H9 (cell line): ENCODE results near the gene GFRA1. TPM values are rescaled to one million over a fixed set of nuclear protein-coding genes. Genes with fewer than 3 reads are reported as not detected.

Experiments
- DNase-seq: peaks from one replicate; pipeline ENCODE4 v3.0.0-alpha.2; 2017
- H2AFZ ChIP-seq: one replicate; pipeline ENCODE4 v1.6.1; 2013; ENCODE audit warnings: mild to moderate bottlenecking, low read length, control low read depth, moderate library complexity
- H2AK5ac ChIP-seq: 2 replicates; pipeline ENCODE4 v1.6.1; 2013; ENCODE audit warnings: low read length, control low read depth, mixed read lengths; ENCODE audit not compliant: insufficient read length
- H2BK120ac ChIP-seq: one replicate; pipeline ENCODE4 v1.6.1; 2013; ENCODE audit warnings: low read depth, mild to moderate bottlenecking, low read length, control low read depth, inconsistent platforms; ENCODE audit not compliant: poor library complexity, severe bottlenecking
- H2BK12ac ChIP-seq: 2 replicates; pipeline ENCODE4 v1.6.1; 2013; ENCODE audit warnings: low read length, control low read depth, mixed read lengths, low read depth; ENCODE audit not compliant: insufficient read length
- H2BK15ac ChIP-seq: 2 replicates; pipeline ENCODE4 v1.6.1; 2013; ENCODE audit warnings: low read depth, low read length, control low read depth
- H2BK20ac ChIP-seq: one replicate; pipeline ENCODE4 v1.6.1; 2013; ENCODE audit warnings: low read depth, mild to moderate bottlenecking, low read length, control low read depth, inconsistent platforms; ENCODE audit not compliant: poor library complexity, severe bottlenecking
- H2BK5ac ChIP-seq: 2 replicates; pipeline ENCODE4 v1.6.1; 2013; ENCODE audit warnings: low read length, control low read depth, mixed read lengths; ENCODE audit not compliant: insufficient read length
- H3K14ac ChIP-seq: 2 replicates; pipeline ENCODE4 v1.6.1; 2013; ENCODE audit warnings: low read length, control low read depth; ENCODE audit not compliant: insufficient read depth
- H3K18ac ChIP-seq: 2 replicates; pipeline ENCODE4 v1.6.1; 2013; ENCODE audit warnings: low read depth, mild to moderate bottlenecking, mixed read lengths, low read length, control low read depth; ENCODE audit not compliant: insufficient read length
- H3K23ac ChIP-seq: 2 replicates; pipeline ENCODE4 v1.6.1; 2013; ENCODE audit warnings: low read length, control low read depth, mixed read lengths, low read depth; ENCODE audit not compliant: insufficient read length
- H3K23me2 ChIP-seq: 2 replicates; pipeline ENCODE4 v1.6.1; 2013; ENCODE audit warnings: low read depth, mild to moderate bottlenecking, mixed read lengths, low read length, control low read depth; ENCODE audit not compliant: insufficient read length, poor library complexity, severe bottlenecking
- H3K27ac ChIP-seq: 2 replicates; pipeline ENCODE4 v1.5.1; 2013; ENCODE audit warnings: low read length, control low read depth, mixed read lengths, low read depth; ENCODE audit not compliant: insufficient read length
- H3K27me3 ChIP-seq: 2 replicates; pipeline ENCODE4 v1.6.1; 2013; ENCODE audit warnings: low read length, control low read depth, inconsistent platforms; ENCODE audit not compliant: insufficient read depth
- H3K4ac ChIP-seq: 2 replicates; pipeline ENCODE4 v1.6.1; 2013; ENCODE audit warnings: low read depth, mild to moderate bottlenecking, control low read depth, inconsistent platforms, low read length, moderate library complexity
- H3K4me1 ChIP-seq: 2 replicates; pipeline ENCODE4 v1.6.1; 2013; ENCODE audit warnings: low read length, control low read depth, inconsistent platforms; ENCODE audit not compliant: insufficient read depth
- H3K4me2 ChIP-seq: 2 replicates; pipeline ENCODE4 v1.6.1; 2013; ENCODE audit warnings: low read length, control low read depth, mixed read lengths; ENCODE audit not compliant: insufficient read length, insufficient read depth
- H3K56ac ChIP-seq: 2 replicates; pipeline ENCODE4 v1.6.1; 2013; ENCODE audit warnings: low read depth, mild to moderate bottlenecking, mixed read lengths, low read length, control low read depth; ENCODE audit not compliant: insufficient read length
- H3K79me1 ChIP-seq: 2 replicates; pipeline ENCODE4 v1.6.1; 2013; ENCODE audit warnings: low read depth, mild to moderate bottlenecking, moderate library complexity, low read length, control low read depth, inconsistent platforms; ENCODE audit not compliant: insufficient read depth, poor library complexity, severe bottlenecking
- H3K79me2 ChIP-seq: 2 replicates; pipeline ENCODE4 v1.6.1; 2013; ENCODE audit warnings: low read length, control low read depth, inconsistent platforms; ENCODE audit not compliant: insufficient read depth
- H3K9ac ChIP-seq: 2 replicates; pipeline ENCODE4 v1.6.1; 2013; ENCODE audit warnings: low read length, control low read depth, mixed read lengths; ENCODE audit not compliant: insufficient read length; ENCODE audit errors: extremely low read depth
- H3K9me3 ChIP-seq: one replicate; pipeline ENCODE4 v1.6.1; 2013; ENCODE audit warnings: low read depth, low read length, inconsistent platforms; ENCODE audit not compliant: control insufficient read depth
- H3T11ph ChIP-seq: one replicate; pipeline ENCODE4 v1.6.1; 2013; ENCODE audit warnings: mild to moderate bottlenecking, low read length, control low read depth, inconsistent platforms
- H4K20me1 ChIP-seq: one replicate; pipeline ENCODE4 v1.6.1; 2013; ENCODE audit not compliant: control insufficient read depth, insufficient read length, insufficient read depth
- H4K5ac ChIP-seq: 2 replicates; pipeline ENCODE4 v1.6.1; 2013; ENCODE audit warnings: low read depth, mild to moderate bottlenecking, mixed read lengths, low read length, control low read depth; ENCODE audit not compliant: insufficient read length
- H4K8ac ChIP-seq: replicated peaks from 2 replicates; pipeline ENCODE4 v1.6.1; 2013; ENCODE audit warnings: low read length, control low read depth, mixed read lengths, low read depth; ENCODE audit not compliant: insufficient read length
- H4K91ac ChIP-seq: 2 replicates; pipeline ENCODE4 v1.6.1; 2013; ENCODE audit warnings: low read depth, mild to moderate bottlenecking, moderate library complexity, mixed read lengths, low read length, control low read depth; ENCODE audit not compliant: insufficient read length
- H3K27ac Mint-ChIP-seq, 3 experiments: 2 replicates in 2 of 3; 3 replicates in 1 of 3; pipeline ENCODE4 v1.8.0; 2020 to 2021; ENCODE audit warnings: mixed read lengths in 3 of 3, mild to moderate bottlenecking in 1 of 3, moderate library complexity in 1 of 3
- H3K27me3 Mint-ChIP-seq: 2 replicates; pipeline ENCODE4 v1.8.0; 2021; ENCODE audit warnings: low read depth, mild to moderate bottlenecking, moderate library complexity, mixed read lengths
- H3K36me3 Mint-ChIP-seq, 3 experiments: 2 replicates in 2 of 3; 3 replicates in 1 of 3; pipeline ENCODE4 v1.8.0; 2020 to 2021; ENCODE audit warnings: low read depth in 3 of 3, mixed read lengths in 3 of 3; ENCODE audit not compliant: insufficient read depth in 1 of 3
- H3K4me1 Mint-ChIP-seq, 2 experiments: 2 replicates each; pipeline ENCODE4 v1.8.0; 2020; ENCODE audit warnings: mixed read lengths in 2 of 2
- H3K4me3 Mint-ChIP-seq, 2 experiments: 2 replicates in 1 of 2; 3 replicates in 1 of 2; pipeline ENCODE4 v1.8.0; 2020 to 2021; ENCODE audit warnings: mild to moderate bottlenecking in 2 of 2, mixed read lengths in 2 of 2, moderate library complexity in 1 of 2
- H3K9me3 Mint-ChIP-seq, 2 experiments: 2 replicates in 1 of 2; 3 replicates in 1 of 2; pipeline ENCODE4 v1.8.0; 2020; ENCODE audit warnings: mild to moderate bottlenecking in 2 of 2, mixed read lengths in 2 of 2, moderate library complexity in 1 of 2
- CTCF ChIP-seq: fragments of 200-600 bp; sonication (generic); conservative IDR thresholded peaks from 3 replicates; pipeline ENCODE4 v1.8.0; 2021; ENCODE audit warnings: antibody characterized with exemption, mild to moderate bottlenecking
- WGBS: extraction: QIAGEN DNeasy Blood & Tissue Kit; methylation state at CpG from one replicate; pipeline ENCODE4 v1.1.7; 2013; ENCODE audit warnings: missing lambda C conversion rate, low lambda C conversion rate, mixed read lengths; ENCODE audit not compliant: insufficient read length; ENCODE audit errors: extremely low coverage; 5-methylcytosine and 5-hydroxymethylcytosine counted together
- total RNA-seq: library from RNA; stranded (reverse); gene quantifications from 2 replicates; pipeline ENCODE4 v1.2.1, GENCODE V29; 2021

GFRA1 gene
- total RNA-seq, 1 experiment from 2014 or later = 0.24 TPM

DNA sequence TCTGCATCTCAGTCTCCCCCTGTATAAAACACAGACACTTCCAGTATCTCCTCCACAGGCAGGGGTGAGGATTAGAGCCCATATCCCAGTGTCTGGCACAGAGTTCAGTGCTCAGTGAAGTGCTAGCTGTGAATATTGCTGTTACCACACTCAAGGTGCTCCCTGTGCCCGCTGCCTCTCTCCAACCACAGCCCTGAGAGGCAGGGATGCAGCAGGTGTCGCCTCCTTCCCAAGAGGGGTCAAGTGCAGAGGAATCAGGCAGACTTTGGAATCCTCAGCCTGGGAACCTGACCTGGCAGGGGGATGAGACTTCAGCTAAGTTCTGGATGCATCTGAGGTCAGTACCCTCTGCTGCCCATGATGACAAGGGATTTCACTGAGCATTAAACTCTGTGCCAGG is 163.1 kb downstream of the GFRA1 start:
- no peak overlapping the region for H3K27ac ChIP-seq
- H3K9ac ChIP-seq = no peak overlapping the region
- H3K79me1 ChIP-seq = no peaks in the 10 kb centered on the region
- no peak overlapping the region for H2BK5ac ChIP-seq
- H3K4me2 ChIP-seq = no peak overlapping the region
- H3K23me2 ChIP-seq = no peaks in the 10 kb centered on the region
- H3K4me1 ChIP-seq = no peaks in the 10 kb centered on the region
- no peaks in the 10 kb centered on the region for H3K79me2 ChIP-seq
- no peak overlapping the region for H2BK120ac ChIP-seq
- H4K8ac ChIP-seq = no peak overlapping the region
- H3K9me3 ChIP-seq = no peaks in the 10 kb centered on the region
- no peak overlapping the region for H3K18ac ChIP-seq
- DNase-seq = peak; percentile 18
- no peak overlapping the region for H4K91ac ChIP-seq
- H2BK20ac ChIP-seq = no peak overlapping the region
- no peak overlapping the region for H3K14ac ChIP-seq
- H2BK12ac ChIP-seq = no peak overlapping the region
- H4K20me1 ChIP-seq = no peaks in the 10 kb centered on the region
- no peak overlapping the region for H4K5ac ChIP-seq
- no peak overlapping the region for H2AFZ ChIP-seq
- H3K36me3 Mint-ChIP-seq = peaks cover 2 to 4% (median 3%) of the 10 kb centered on the region in 3 experiments; a peak in 5 of 7 replicates
- H3K56ac ChIP-seq = no peak overlapping the region
- no peak overlapping the region for H3K4me3 Mint-ChIP-seq
- H3K27me3 Mint-ChIP-seq = peaks cover 3% of the 10 kb centered on the region
- no peak overlapping the region for H3K23ac ChIP-seq
- H2AK5ac ChIP-seq = no peak overlapping the region
- no peaks in the 10 kb centered on the region for H3K27me3 ChIP-seq
- no peak overlapping the region for H3T11ph ChIP-seq
- no CpG with 5 or more reads among the region's 2 CpGs for WGBS
- no peak for TF ChIP-seq CTCF
- peaks cover 0 to 2% of the 10 kb centered on the region in 2 experiments; a peak in 3 of 5 replicates for H3K9me3 Mint-ChIP-seq
- no peak overlapping the region; a peak in 1 of 7 replicates for H3K27ac Mint-ChIP-seq
- H3K4me1 Mint-ChIP-seq = peaks cover 3 to 10% of the 10 kb centered on the region in 2 experiments
- H2BK15ac ChIP-seq = no peak overlapping the region
- no peak overlapping the region for H3K4ac ChIP-seq
